K562 (cell line): Measurements from ENCODE around the gene ATCAY. TPM values are rescaled to one million over a fixed set of nuclear protein-coding genes. Genes with fewer than 3 reads are reported as not detected.

Experiments
- ATAC-seq: fragments of 200-7000 bp; cut with Tn5 transposase; 3 replicates; pipeline ENCODE4 v1.9.1; 2020; ENCODE audit warnings: moderate library complexity
- BruUV-seq: library from RNA; stranded (reverse); fragments of 400-500 nt; replicated peaks from 2 replicates; lab custom pipeline; 2021; lab: Mats Ljungman, UMichigan
- CTCF ChIA-PET: fragments of 300-600 bp; formaldehyde crosslinking; extraction: SDS; loops from one replicate; lab custom pipeline; 2021; ENCODE audit warnings: low intra/inter-chr PET ratio; lab: Yijun Ruan, JAX
- POLR2A ChIA-PET: fragments of 300-600, 350-650 bp; sonication (Branson Sonifier 250); formaldehyde crosslinking; extraction: SDS; loops from one replicate; lab custom pipeline; 2021; ENCODE audit warnings: antibody characterized with exemption, inconsistent platforms; lab: Yijun Ruan, JAX
- DNase-seq, 4 experiments: peaks; one replicate each; pipeline versions ENCODE4 v3.0.0 to v3.0.0-alpha.2; 2011 to 2018; ENCODE audit warnings: low spot score in 3 of 4, mixed read lengths in 3 of 4; ENCODE audit errors: extremely low read depth in 1 of 4
- FAIRE-seq: peaks from 2 replicates; lab custom pipeline; 2011; peaks lifted over from hg19 to GRCh38; lab: Jason Lieb, UNC
- H2AFZ ChIP-seq: 2 replicates; pipeline ENCODE4 v1.6.0; 2011; ENCODE audit warnings: low read depth, low read length, control low read depth, inconsistent platforms
- H3K27ac ChIP-seq: fragments of 200-600 bp; 3 replicates; pipeline ENCODE4 v1.8.0; 2011; ENCODE audit warnings: low read depth, mild to moderate bottlenecking, control low read depth, inconsistent platforms, low read length, moderate library complexity, mixed read lengths; ENCODE audit errors: extremely low read depth
- H3K27me3 ChIP-seq, 2 experiments: fragments of 300-600 bp in 1 of 2; 2 replicates in 1 of 2; 3 replicates in 1 of 2; pipeline versions ENCODE4 v1.6.0 to v1.8.0; 2011; ENCODE audit warnings: inconsistent platforms in 2 of 2, low read length in 2 of 2, mild to moderate bottlenecking in 1 of 2, mixed read lengths in 1 of 2, moderate library complexity in 1 of 2; ENCODE audit not compliant: control insufficient read depth in 2 of 2, insufficient read depth in 2 of 2
- H3K36me3 ChIP-seq: fragments of 300-600 bp; 3 replicates; pipeline ENCODE4 v1.8.0; 2011; ENCODE audit warnings: mild to moderate bottlenecking, low read length, inconsistent platforms; ENCODE audit not compliant: control insufficient read depth, insufficient read depth
- H3K4me1 ChIP-seq, 2 experiments: fragments of 200-600 bp in 1 of 2; replicated peaks in 1 of 2; 2 replicates in 1 of 2; 3 replicates in 1 of 2; pipeline versions ENCODE4 v1.5.1 to v1.8.0; 2011; ENCODE audit warnings: inconsistent platforms in 2 of 2, low read length in 2 of 2, mild to moderate bottlenecking in 1 of 2, mixed read lengths in 1 of 2, moderate library complexity in 1 of 2; ENCODE audit not compliant: control insufficient read depth in 2 of 2, insufficient read depth in 2 of 2
- H3K4me2 ChIP-seq: 2 replicates; pipeline ENCODE4 v1.6.1; 2011; ENCODE audit warnings: low read length, control low read depth, inconsistent platforms, mixed read lengths; ENCODE audit not compliant: insufficient read depth
- H3K4me3 ChIP-seq: fragments of 200-600 bp; sonication (generic), shearing (Covaris generic); 2 replicates; pipeline ENCODE4 v1.5.1; 2016; ENCODE audit warnings: control low read depth, inconsistent platforms
- H3K79me2 ChIP-seq: fragments of 200-600 bp; 3 replicates; pipeline ENCODE4 v1.8.0; 2011; ENCODE audit warnings: low read length, inconsistent platforms; ENCODE audit not compliant: control insufficient read depth, insufficient read depth
- H3K9ac ChIP-seq, 2 experiments: 2 replicates each; pipeline versions ENCODE4 v1.6.0 to v1.6.1; 2011; ENCODE audit warnings: low read depth in 2 of 2, low read length in 2 of 2, control low read depth in 1 of 2, inconsistent platforms in 1 of 2, mild to moderate bottlenecking in 1 of 2, mixed read lengths in 1 of 2; ENCODE audit not compliant: insufficient read depth in 1 of 2
- H3K9me1 ChIP-seq: one replicate; pipeline ENCODE4 v1.6.0; 2011; ENCODE audit warnings: inconsistent platforms, mild to moderate bottlenecking, low read length, moderate library complexity; ENCODE audit not compliant: control insufficient read depth, insufficient read depth
- H3K9me3 ChIP-seq: replicated peaks from 2 replicates; pipeline ENCODE4 v1.5.1; 2011; ENCODE audit warnings: low read depth, low read length, inconsistent platforms; ENCODE audit not compliant: control insufficient read depth, insufficient read depth
- H4K20me1 ChIP-seq: replicated peaks from 2 replicates; pipeline ENCODE4 v1.6.1; 2011; ENCODE audit warnings: low read length, inconsistent platforms, mixed read lengths; ENCODE audit not compliant: control insufficient read depth, insufficient read depth
- C11orf30 ChIP-seq: fragments of 450-650 bp; IDR thresholded peaks from 2 replicates; pipeline ENCODE4 v1.6.1; 2016; ENCODE audit warnings: low read depth, mild to moderate bottlenecking
- CBFA2T2 ChIP-seq: fragments of 450-650 bp; conservative IDR thresholded peaks from 2 replicates; pipeline ENCODE4 v1.6.1; 2017; ENCODE audit warnings: mild to moderate bottlenecking
- CBFB ChIP-seq: sonication (generic); formaldehyde crosslinking; IDR thresholded peaks from 2 replicates; pipeline ENCODE4 v1.4.0; 2020; ENCODE audit warnings: mild to moderate bottlenecking, missing genetic modification reagents
- ELF1 ChIP-seq: fragments of 200-800 bp; sonication (Bioruptor generic); IDR thresholded peaks from 2 replicates; pipeline ENCODE4 v1.6.1; 2016; ENCODE audit warnings: missing genetic modification characterization, missing compliant biosample characterization
- ETS2 ChIP-seq: IDR thresholded peaks from 2 replicates; pipeline ENCODE4 v1.6.1; 2016; ENCODE audit warnings: borderline replicate concordance, missing genetic modification characterization, mild to moderate bottlenecking, moderate library complexity, missing compliant biosample characterization; ENCODE audit not compliant: poor library complexity, severe bottlenecking
- GABPA ChIP-seq: fragments of 200-800 bp; sonication (Bioruptor generic); conservative IDR thresholded peaks from 2 replicates; pipeline ENCODE4 v1.6.1; 2016; ENCODE audit warnings: low read depth, missing genetic modification characterization, missing compliant biosample characterization
- GATAD2A ChIP-seq: fragments of 450-650 bp; IDR thresholded peaks from 2 replicates; pipeline ENCODE4 v1.6.1; 2017
- HMBOX1 ChIP-seq: sonication (generic); IDR thresholded peaks from 2 replicates; pipeline ENCODE4 v1.6.1; 2016
- HOXB6 ChIP-seq: fragments of 250-450 bp; sonication (Bioruptor Pico); IDR thresholded peaks from 2 replicates; pipeline ENCODE4 v1.5.1; 2022; ENCODE audit warnings: mild to moderate bottlenecking, borderline replicate concordance
- MAFK ChIP-seq: IDR thresholded peaks from 2 replicates; pipeline ENCODE4 v1.6.1; 2011; ENCODE audit warnings: low read length, improper control_type of control experiment
- NR3C1 ChIP-seq: sonication (generic); formaldehyde crosslinking; IDR thresholded peaks from 2 replicates; pipeline ENCODE4 v1.8.1; 2022; ENCODE audit warnings: missing genetic modification reagents
- PCBP2 ChIP-seq: fragments of 200-400 bp; formaldehyde crosslinking; IDR thresholded peaks from 2 replicates; pipeline ENCODE4 v1.6.1; 2018; ENCODE audit warnings: low read length, low read depth, mild to moderate bottlenecking, moderate library complexity; ENCODE audit not compliant: poor library complexity, severe bottlenecking
- POLR2G ChIP-seq: fragments of 200-400 bp; formaldehyde crosslinking; IDR thresholded peaks from 2 replicates; pipeline ENCODE4 v1.6.1; 2017; ENCODE audit warnings: low read depth, mild to moderate bottlenecking, antibody characterized with exemption, low read length, moderate library complexity
- XRCC3 ChIP-seq: fragments of 450-650 bp; IDR thresholded peaks from 2 replicates; pipeline ENCODE4 v1.6.1; 2017; ENCODE audit warnings: mild to moderate bottlenecking, moderate library complexity
- ZNF780A ChIP-seq: fragments of 250-450 bp; sonication (Bioruptor Pico); IDR thresholded peaks from 2 replicates; pipeline ENCODE4 v1.5.0; 2021; ENCODE audit warnings: mild to moderate bottlenecking
- WGBS: fragments of 100-300 bp; shearing (Covaris generic); methylation state at CpG from one replicate; pipeline ENCODE4 v1.1.6; 2016; ENCODE audit warnings: low coverage, mixed read lengths; ENCODE audit not compliant: insufficient coverage; ENCODE audit errors: missing lambda C conversion rate; 5-methylcytosine and 5-hydroxymethylcytosine counted together
- in situ Hi-C: fragments of 300-500 bp; cut with MboI; formaldehyde crosslinking; loops from 4 replicates; pipeline ENCODE4 v1.15.0; 2018; ENCODE audit warnings: inconsistent platforms, mixed read lengths
- intact Hi-C: fragments of 100-400 bp; cut with micrococcal nuclease; formaldehyde crosslinking; loops from 2 replicates; pipeline ENCODE4 v1.14.2; 2022
- polyA plus RNA-seq, 8 experiments: library from polyadenylated mRNA; depleted of rRNA in 4 of 8; stranded (reverse) in 5 of 8; unstranded in 3 of 8; fragments of >200 nt; fragmentation: Nextera tagmentation in 2 of 8; fragmentation: Illumina TruSeq in 1 of 8; extraction: Ambion mirVana in 2 of 8; extraction: Trizol in 1 of 8; gene quantifications; 2 replicates each; pipeline versions ENCODE4 v1.2.1 to v1.2.3, GENCODE V29; 2011 to 2014; ENCODE audit warnings: inconsistent platforms in 1 of 8, missing spikeins in 1 of 8
- total RNA-seq, 7 experiments: library from RNA; depleted of rRNA in 6 of 7; stranded (reverse); fragments of >200 nt in 6 of 7; fragmentation: Illumina TruSeq in 2 of 7; extraction: Trizol in 2 of 7; gene quantifications; 2 replicates each; pipeline versions ENCODE4 v1.2.1 to v1.2.3, GENCODE V29; 2011 to 2021; ENCODE audit warnings: low replicate concordance in 1 of 7

The ATCAY gene
- total and polyA plus RNA-seq, 9 of the 15 experiments (the other 6 are each of a cell fraction or from before 2014, with no cell fraction given): not detected

GRCh38 chr19:3836887-3837286, 43.6 kb upstream of the ATCAY start:
- 41% methylated on average over 5 of the region's 6 CpGs for WGBS
- no peak overlapping the region for H2AFZ ChIP-seq
- in situ Hi-C loops: no loop called here
- H3K27me3 ChIP-seq: peaks cover under 1 to 24% of the 10 kb centered on the region in 2 experiments; a peak in 4 of 5 replicates
- ChIA-PET POLR2A (interaction anchor here (0.7 kb wide), 1 partner anchor 15 kb away, joined by 4 read pairs; no protein-coding TSS in a partner anchor), CTCF (no interaction called here)
- no peaks in the 10 kb centered on the region for H3K79me2 ChIP-seq
- H3K27ac ChIP-seq: no peak overlapping the region
- no peaks in the 10 kb centered on the region for H3K36me3 ChIP-seq
- intact Hi-C loops: no loop called here
- DNase-seq: no peak
- TF ChIP-seq HMBOX1 (no peak), NR3C1 (no peak), POLR2G (no peak), ELF1 (tag) (no peak), ZNF780A (CRISPR knock-in tag) (no peak), GATAD2A (no peak), CBFA2T2 (no peak), CBFB (no peak), C11orf30 (no peak), GABPA (tag) (no peak), MAFK (no peak), PCBP2 (no peak), HOXB6 (CRISPR knock-in tag) (no peak), ETS2 (tag) (no peak), XRCC3 (no peak)
- TF ChIP-seq, all 486 proteins: peak for 0
- H3K9me3 ChIP-seq: peaks cover 12% of the 10 kb centered on the region
- H3K9ac ChIP-seq: no peak overlapping the region
- no TSS peak for BruUV-seq
- no peaks in the 10 kb centered on the region for H3K9me1 ChIP-seq
- H3K4me3 ChIP-seq: no peak overlapping the region
- no peaks in the 10 kb centered on the region for H4K20me1 ChIP-seq
- FAIRE-seq (no peak), ATAC-seq (no peak)
- peaks cover 0 to 17% of the 10 kb centered on the region in 2 experiments; a peak in 2 of 5 replicates for H3K4me1 ChIP-seq
- H3K4me2 ChIP-seq: no peak overlapping the region
